ENCODE data around the gene UPK3BL2.
"Not testable (repeated sequence)": the region's sequence is repeated elsewhere in the genome, so short reads cannot be mapped to it uniquely, and the experiment has no call there.

DNA sequence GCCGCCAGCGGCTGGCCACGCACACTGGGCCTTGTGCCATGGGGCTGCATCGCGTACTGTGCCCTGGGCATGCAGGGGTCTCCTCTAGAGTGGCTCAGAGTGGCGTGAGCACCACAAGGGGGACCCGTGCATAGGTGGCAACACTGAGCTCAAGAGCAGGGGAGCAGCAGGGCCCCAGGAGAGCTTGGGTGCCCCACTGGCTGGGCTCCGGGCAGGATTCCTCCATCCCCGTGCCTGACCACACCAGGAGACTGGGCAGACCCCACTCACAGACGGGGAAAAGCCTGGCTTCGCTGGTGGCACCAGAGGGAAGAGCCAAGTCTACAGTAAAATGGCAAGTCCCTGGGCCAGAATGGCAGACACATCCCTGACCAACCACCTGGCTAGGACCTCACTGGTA, 25.1 kb upstream of the UPK3BL2 start:
- not testable (repeated sequence) for TF ChIP-seq CTCF, POLR2A (IDR thresholded peaks at IDR 0.05)

Measured in prostate gland (tissue), 2 donors.